HG02884 (cell line): ENCODE data around the gene PCDHB6.
"Not testable (repeated sequence)": the region's sequence is repeated elsewhere in the genome, so short reads cannot be mapped to it uniquely, and the experiment has no call there.

Experiments
- ATAC-seq: cut with Tn5 transposase; IDR thresholded peaks from one replicate; pipeline ENCODE4 v1.9.1; 2021; ENCODE audit warnings: mild to moderate bottlenecking, moderate library complexity; ENCODE audit not compliant: unreplicated experiment

The PCDHB6 gene

GRCh38 chr5:141157901-141158300, 8.0 kb downstream of the PCDHB6 start:
- not testable (repeated sequence) for ATAC-seq

- ATAC-seq = no peak
Measured at GRCh38 chr5:141172381-141173204, 22.7 kb downstream of the PCDHB6 start, which contains the start of gene PCDHB7. Gene PCDHB7, plus strand, starts transcription at chr5:141172644. Its CDS starts 192 bp downstream, at chr5:141172836.

GRCh38 chr5:141174291-141175104, 24.6 kb downstream of the PCDHB6 start:
- not testable (repeated sequence) for ATAC-seq

GRCh38 chr5:141175933-141176332, 26.1 kb downstream of the PCDHB6 start:
- no peak for ATAC-seq

- ATAC-seq = not testable (repeated sequence)
Measured at GRCh38 chr5:141177577-141178191, 27.8 kb downstream of the PCDHB6 start, which contains the start of gene PCDHB8. Gene PCDHB8, plus strand, starts transcription at chr5:141177790. Its CDS starts 245 bp downstream, at chr5:141178035.

GRCh38 chr5:141179371-141179770, 29.5 kb downstream of the PCDHB6 start:
- not testable (repeated sequence) for ATAC-seq

- not testable (repeated sequence) for ATAC-seq
Measured at GRCh38 chr5:141179876-141180275, 30.0 kb downstream of the PCDHB6 start.

GRCh38 chr5:141180313-141180712, 30.5 kb downstream of the PCDHB6 start:
- ATAC-seq = no peak

GRCh38 chr5:141182248-141182647, 32.4 kb downstream of the PCDHB6 start, which contains the start of gene PCDHB16:
Gene PCDHB16, plus strand, starts transcription at chr5:141182387. Its CDS starts 173 bp downstream, at chr5:141182560.
- ATAC-seq = no peak

GRCh38 chr5:141184117-141184855, 34.4 kb downstream of the PCDHB6 start:
- ATAC-seq = not testable (repeated sequence)

- ATAC-seq = no peak
Measured at GRCh38 chr5:141186897-141187512, 37.1 kb downstream of the PCDHB6 start, which contains the start of gene PCDHB9. Gene PCDHB9, plus strand, starts transcription at chr5:141187161. Its CDS starts 158 bp downstream, at chr5:141187319.

GRCh38 chr5:141188682-141189081, 38.8 kb downstream of the PCDHB6 start:
- not testable (repeated sequence) for ATAC-seq

- not testable (repeated sequence) for ATAC-seq
Measured at GRCh38 chr5:141189131-141189530, 39.3 kb downstream of the PCDHB6 start.

- ATAC-seq = no peak
Measured at GRCh38 chr5:141192110-141192725, 42.4 kb downstream of the PCDHB6 start, which contains the start of gene PCDHB10. Gene PCDHB10, plus strand, starts transcription at chr5:141192353. Its CDS starts 200 bp downstream, at chr5:141192553.

- ATAC-seq = not testable (repeated sequence)
Measured at GRCh38 chr5:141194332-141194731, 44.5 kb downstream of the PCDHB6 start.

- ATAC-seq = no peak
Measured at GRCh38 chr5:141196363-141196762, 46.5 kb downstream of the PCDHB6 start.

GRCh38 chr5:141199359-141200235, 49.7 kb downstream of the PCDHB6 start, which contains the start of gene PCDHB11:
Gene PCDHB11, plus strand, starts transcription at chr5:141199627. Its CDS starts 148 bp downstream, at chr5:141199775.
- no peak for ATAC-seq

GRCh38 chr5:141201126-141201525, 51.3 kb downstream of the PCDHB6 start:
- ATAC-seq = not testable (repeated sequence)
